HG03342 (cell line): ENCODE results near the gene IL1RAPL2.

Experiments
- ATAC-seq: cut with Tn5 transposase; IDR thresholded peaks from one replicate; pipeline ENCODE4 v1.9.1; 2021; ENCODE audit warnings: mild to moderate bottlenecking, moderate library complexity; ENCODE audit not compliant: unreplicated experiment

Gene IL1RAPL2

DNA sequence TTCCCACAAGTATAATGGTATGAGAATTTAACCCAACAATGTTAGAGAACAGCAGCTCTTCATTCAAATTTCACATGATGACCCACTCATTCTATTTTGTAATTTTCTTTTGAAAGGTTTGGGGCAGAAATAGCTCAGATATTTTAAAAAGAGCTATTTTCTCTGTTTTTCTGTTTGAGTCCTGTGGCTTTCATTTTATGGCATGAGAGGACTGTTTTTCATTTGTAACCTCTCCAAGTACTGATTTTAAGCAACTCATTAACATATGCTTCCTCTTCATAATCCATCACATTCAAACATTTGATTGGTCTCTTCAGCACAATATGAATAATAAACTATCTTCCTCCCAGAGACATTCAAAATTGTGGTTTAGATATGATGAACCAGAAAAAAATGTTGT lies 783.5 kb downstream of the IL1RAPL2 start:
- no peak for ATAC-seq

DNA sequence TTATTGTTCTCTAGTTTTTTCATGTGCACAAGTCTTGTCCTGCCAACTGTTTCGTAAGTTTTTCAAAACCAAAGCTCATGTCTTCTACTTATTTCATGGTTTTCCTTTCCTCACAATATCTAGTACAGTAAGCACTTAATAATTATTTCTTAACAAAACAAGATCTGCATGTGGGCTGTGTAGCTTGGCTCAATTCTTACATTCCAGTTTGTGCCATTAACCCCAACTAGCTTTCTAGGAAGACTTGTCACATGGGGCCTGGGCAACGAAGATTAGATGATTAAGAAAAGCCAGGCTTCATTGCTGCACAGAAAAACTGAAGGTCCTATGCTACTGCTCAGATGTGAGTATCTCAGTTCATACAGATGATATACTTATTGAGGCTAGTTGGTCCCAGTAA lies 809.8 kb downstream of the IL1RAPL2 start:
- ATAC-seq = no peak

- no peak for ATAC-seq
These were observed 858.7 kb downstream of the IL1RAPL2 start for GRCh38 chrX:105424729-105425128.

DNA sequence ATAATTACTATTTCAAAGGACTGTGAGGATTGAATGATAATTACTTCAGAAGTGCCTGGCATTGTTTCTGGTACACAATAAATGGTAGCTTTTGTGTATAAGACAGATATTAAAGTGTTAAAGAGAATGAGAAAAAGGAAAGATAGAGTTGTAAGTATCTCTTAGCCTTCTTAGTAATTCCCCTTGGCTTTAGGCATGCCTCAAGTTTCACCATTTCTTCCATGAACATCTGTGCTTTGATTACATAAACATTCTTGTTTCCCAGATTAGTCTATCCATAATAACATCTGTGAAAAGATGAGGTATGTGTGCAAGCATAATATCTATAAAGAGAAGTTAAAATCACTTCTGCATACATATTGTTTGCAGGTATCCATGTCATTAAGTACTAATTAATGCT lies 885.4 kb downstream of the IL1RAPL2 start:
- no peak for ATAC-seq

GRCh38 chrX:105458846-105459245 lies 892.8 kb downstream of the IL1RAPL2 start:
- no peak for ATAC-seq

DNA sequence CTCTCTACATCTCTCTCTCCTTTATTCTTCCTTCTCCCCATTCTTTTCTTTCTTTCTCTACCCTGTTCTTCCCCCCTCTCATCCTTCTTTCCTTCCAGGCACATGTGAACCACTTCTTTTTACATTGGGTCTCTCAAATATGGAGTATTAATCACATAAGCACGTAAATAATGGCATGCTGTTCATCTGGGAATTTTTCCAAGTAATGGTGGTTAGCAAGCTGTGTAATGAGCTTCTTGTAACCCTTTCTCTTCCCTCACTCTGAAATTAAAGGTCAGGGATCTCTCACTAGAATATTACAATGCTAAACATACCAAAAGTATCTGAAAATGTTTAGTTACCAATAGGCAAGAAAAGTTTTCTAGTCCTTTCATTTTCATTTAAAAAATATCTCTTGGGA lies 894.4 kb downstream of the IL1RAPL2 start:
- ATAC-seq = no peak

- ATAC-seq = no peak
These were observed 895.0 kb downstream of the IL1RAPL2 start for GRCh38 chrX:105461016-105461415.

GRCh38 chrX:105462186-105462585 lies 896.2 kb downstream of the IL1RAPL2 start:
- no peak for ATAC-seq

DNA sequence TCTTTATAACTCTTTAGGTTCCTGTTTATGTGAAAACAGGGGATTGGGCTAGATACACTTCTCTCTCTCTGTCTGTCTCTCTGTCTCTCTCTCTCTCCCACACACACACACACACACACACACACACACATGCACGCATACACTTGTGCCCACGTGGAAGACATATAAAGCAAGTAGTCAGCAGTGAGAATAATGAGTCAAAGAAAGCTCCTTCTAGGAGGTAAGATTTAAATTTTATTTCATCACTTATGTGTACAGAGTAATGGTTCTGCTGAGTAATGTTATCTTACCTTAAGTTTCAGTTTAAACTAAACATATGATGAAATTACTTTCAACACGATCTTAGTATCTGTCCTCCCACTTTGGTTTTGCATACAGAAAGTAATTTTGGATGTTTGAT lies 897.5 kb downstream of the IL1RAPL2 start:
- ATAC-seq = no peak

- no peak for ATAC-seq
These were observed 898.6 kb downstream of the IL1RAPL2 start for GRCh38 chrX:105464618-105465017.

DNA sequence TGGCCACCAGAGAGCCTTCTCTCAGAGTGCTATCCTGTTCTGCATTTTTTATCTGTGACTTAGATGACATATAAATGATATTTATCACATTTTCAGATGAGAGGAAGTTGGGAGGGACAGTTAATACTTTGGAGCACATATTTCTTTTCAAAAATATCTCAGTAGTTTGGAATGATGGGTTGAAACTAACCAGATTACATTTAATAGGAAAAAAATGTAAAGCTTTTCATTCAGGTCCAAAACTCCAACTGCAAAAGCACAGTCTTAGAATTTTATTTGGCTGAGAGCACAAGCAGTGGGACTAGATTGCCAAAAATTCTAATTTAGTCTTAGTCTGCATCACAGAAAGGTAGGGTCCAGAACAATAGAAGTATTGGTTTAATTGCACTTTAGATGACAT lies 902.7 kb downstream of the IL1RAPL2 start:
- no peak for ATAC-seq

GRCh38 chrX:105471597-105471996 lies 905.6 kb downstream of the IL1RAPL2 start:
- no peak for ATAC-seq

DNA sequence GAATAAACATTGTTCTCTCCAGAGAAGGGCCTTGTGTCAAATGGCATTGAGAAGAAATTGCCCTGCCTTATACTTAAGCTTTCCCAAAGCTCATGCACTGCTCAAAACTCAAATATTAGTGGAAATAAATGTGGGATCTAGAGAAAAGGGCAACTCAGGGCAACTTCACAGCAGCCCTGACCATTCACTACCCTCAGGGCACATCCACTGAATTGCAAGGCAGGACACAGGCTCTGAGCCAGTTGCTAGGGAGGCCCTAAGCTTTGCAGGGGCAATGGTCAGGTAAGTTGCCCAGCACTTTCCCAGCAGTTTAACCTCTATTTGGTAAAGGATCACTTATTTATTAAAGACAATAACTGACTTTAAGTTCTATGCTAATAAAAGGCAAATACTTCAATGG lies 909.8 kb downstream of the IL1RAPL2 start:
- ATAC-seq = no peak

- no peak for ATAC-seq
These were observed 911.4 kb downstream of the IL1RAPL2 start for GRCh38 chrX:105477351-105477750.

DNA sequence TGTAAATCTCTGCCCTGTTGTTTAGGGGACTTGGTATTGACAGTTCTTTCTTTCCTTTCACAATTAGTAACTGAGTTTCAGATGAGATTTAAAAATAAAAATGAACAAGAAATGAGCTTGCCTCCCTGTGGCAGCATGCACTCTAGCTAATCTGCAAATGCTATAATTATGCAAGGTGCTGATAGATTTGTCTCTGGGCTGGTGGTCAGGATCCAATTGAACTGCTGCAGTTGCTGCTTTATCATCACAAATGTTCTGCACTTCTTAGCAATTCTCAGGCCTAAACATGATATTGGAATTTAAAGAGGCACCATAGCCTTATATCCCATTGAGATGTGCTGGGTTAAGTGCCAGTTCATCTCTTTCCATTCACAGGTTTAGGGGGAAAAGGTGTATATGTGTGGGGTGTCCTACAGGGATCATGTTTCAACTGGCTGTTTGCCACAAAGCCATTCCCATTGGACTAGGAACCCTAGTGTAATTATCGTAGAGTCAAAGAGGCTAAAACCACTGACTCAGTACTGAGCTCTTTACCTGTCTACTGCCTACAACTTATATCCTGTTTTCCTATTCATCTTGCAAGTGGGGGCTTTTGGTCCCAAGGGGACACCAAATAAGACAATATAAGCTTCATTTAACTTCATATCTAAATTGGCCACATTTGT lies 914.8 kb downstream of the IL1RAPL2 start:
- no peak for ATAC-seq

GRCh38 chrX:105483011-105483410 lies 917.0 kb downstream of the IL1RAPL2 start:
- ATAC-seq = no peak

GRCh38 chrX:105488716-105489115 lies 922.7 kb downstream of the IL1RAPL2 start:
- ATAC-seq = no peak

- ATAC-seq = no peak
These were observed 929.4 kb downstream of the IL1RAPL2 start for GRCh38 chrX:105495376-105495775.

DNA sequence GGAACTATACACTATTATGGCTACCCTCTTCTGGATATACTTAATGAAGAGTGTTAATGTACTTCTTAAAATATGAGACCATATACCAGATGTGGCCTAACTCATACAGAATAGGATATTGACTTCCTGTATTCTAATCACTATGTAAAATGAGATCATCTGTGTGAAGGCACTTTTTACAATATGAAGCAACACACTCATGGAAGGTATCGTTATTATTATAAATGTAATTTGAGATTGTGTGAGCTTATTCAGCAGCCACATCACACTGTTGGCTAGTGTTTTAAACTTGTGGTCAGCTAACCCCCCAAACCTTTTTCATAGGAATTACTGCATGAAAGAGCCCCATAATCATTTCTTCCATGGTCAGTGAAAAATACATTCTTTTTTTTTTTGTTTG lies 936.3 kb downstream of the IL1RAPL2 start:
- ATAC-seq = no peak

GRCh38 chrX:105515561-105515960 lies 949.6 kb downstream of the IL1RAPL2 start:
- ATAC-seq = no peak

- no peak for ATAC-seq
These were observed 960.4 kb downstream of the IL1RAPL2 start for GRCh38 chrX:105526431-105526830.

- ATAC-seq = no peak
These were observed 961.8 kb downstream of the IL1RAPL2 start for GRCh38 chrX:105527759-105528158.

- no peak for ATAC-seq
These were observed 968.0 kb downstream of the IL1RAPL2 start for GRCh38 chrX:105533951-105534350.
